Activated CD8-positive, alpha-beta T cell treated with anti-CD3 and anti-CD28 coated beads, Interleukin-2, amount 10 ng/mL, durations not matched to agents 7 days and 5 days (primary cell): ENCODE data around the gene TOM1. TPM values are rescaled to one million over a fixed set of nuclear protein-coding genes. Genes with fewer than 3 reads are reported as not detected.

Source experiments
- ATAC-seq: fragments of 150-1000 bp; cut with Tn5 transposase; one replicate; pipeline ENCODE4 v1.10.0; 2021; ENCODE audit warnings: moderate library complexity
- CTCF ChIA-PET: fragments of 350-600 bp; sonication (Branson Sonifier 250); formaldehyde crosslinking; loops from one replicate; lab custom pipeline; 2021; ENCODE audit warnings: antibody characterized with exemption; lab: Charles Lee
- POLR2A ChIA-PET: fragments of 350-600 bp; sonication (Branson Sonifier 250); formaldehyde crosslinking; loops from one replicate; lab custom pipeline; 2021; ENCODE audit warnings: antibody characterized with exemption; lab: Charles Lee
- DNase-seq: peaks from one replicate; pipeline ENCODE4 v3.0.0-alpha.2; 2020
- H3K27ac Mint-ChIP-seq: one replicate; pipeline ENCODE4 v1.8.0; 2021; ENCODE audit warnings: mild to moderate bottlenecking, mixed read lengths
- H3K27me3 Mint-ChIP-seq: one replicate; pipeline ENCODE4 v1.8.0; 2021; ENCODE audit warnings: low read depth, mixed read lengths
- H3K36me3 Mint-ChIP-seq: one replicate; pipeline ENCODE4 v1.8.0; 2021; ENCODE audit warnings: low read depth, mixed read lengths
- H3K4me1 Mint-ChIP-seq: one replicate; pipeline ENCODE4 v1.8.0; 2021; ENCODE audit warnings: low read depth, mixed read lengths
- H3K4me3 Mint-ChIP-seq: one replicate; pipeline ENCODE4 v1.8.0; 2021; ENCODE audit warnings: mild to moderate bottlenecking, mixed read lengths
- H3K9me3 Mint-ChIP-seq: one replicate; pipeline ENCODE4 v1.8.0; 2022; ENCODE audit warnings: mixed read lengths; ENCODE audit not compliant: insufficient read depth
- total RNA-seq, 2 experiments: library from RNA; stranded (reverse); gene quantifications; one replicate each; pipeline ENCODE4 v1.2.3, GENCODE V29; 2021

The TOM1 gene
- total RNA-seq, 2 experiments from 2014 or later, result 17.8 to 22.3 TPM

- Mint-ChIP-seq H3K4me1 (peaks cover 25% of the 10 kb centered on the region), H3K27me3 (no peaks in the 10 kb centered on the region), H3K9me3 (no peaks in the 10 kb centered on the region), H3K36me3 (peaks cover 44% of the 10 kb centered on the region), H3K4me3 (no peak overlapping the region), H3K27ac (no peak overlapping the region)
- no peak for ATAC-seq
- CTCF ChIA-PET, result no interaction called here
- no peak for DNase-seq
- POLR2A ChIA-PET, result no interaction called here
These were observed 24.1 kb upstream of the TOM1 start for GRCh38 chr22:35275580-35275979.

- POLR2A ChIA-PET, result no interaction called here
- Mint-ChIP-seq H3K27ac (no peak overlapping the region), H3K9me3 (no peaks in the 10 kb centered on the region), H3K36me3 (peaks cover 46% of the 10 kb centered on the region), H3K4me3 (no peak overlapping the region), H3K4me1 (peaks cover 27% of the 10 kb centered on the region), H3K27me3 (no peaks in the 10 kb centered on the region)
- CTCF ChIA-PET, result interaction anchor here (1.1 kb wide), 1 partner anchor 45 kb away, joined by 3 read pairs; no protein-coding TSS in a partner anchor
- DNase-seq (no peak), ATAC-seq (no peak)
These were observed 23.7 kb upstream of the TOM1 start for GRCh38 chr22:35276019-35276418.

- H3K9me3 Mint-ChIP-seq, result no peaks in the 10 kb centered on the region
- peaks cover 51% of the 10 kb centered on the region for H3K36me3 Mint-ChIP-seq
- H3K27ac Mint-ChIP-seq, result no peak overlapping the region
- no peaks in the 10 kb centered on the region for H3K27me3 Mint-ChIP-seq
- ChIA-PET CTCF (no interaction called here), POLR2A (no interaction called here)
- H3K4me1 Mint-ChIP-seq, result peaks cover 5% of the 10 kb centered on the region
- ATAC-seq (no peak), DNase-seq (no peak)
- H3K4me3 Mint-ChIP-seq, result no peak overlapping the region
These were observed 11.6 kb upstream of the TOM1 start for GRCh38 chr22:35288116-35288515.

GRCh38 chr22:35292786-35293185 is 6.9 kb upstream of the TOM1 start:
- H3K4me1 Mint-ChIP-seq, result peaks cover 3% of the 10 kb centered on the region
- ATAC-seq (no peak), DNase-seq (no peak)
- no peaks in the 10 kb centered on the region for H3K27me3 Mint-ChIP-seq
- ChIA-PET CTCF (no interaction called here), POLR2A (no interaction called here)
- no peak overlapping the region for H3K4me3 Mint-ChIP-seq
- H3K27ac Mint-ChIP-seq, result no peak overlapping the region
- peaks cover 52% of the 10 kb centered on the region for H3K36me3 Mint-ChIP-seq
- no peaks in the 10 kb centered on the region for H3K9me3 Mint-ChIP-seq

GRCh38 chr22:35296051-35296450 is 3.6 kb upstream of the TOM1 start:
- ATAC-seq, result no peak
- H3K4me3 Mint-ChIP-seq, result no peak overlapping the region
- H3K27me3 Mint-ChIP-seq, result no peaks in the 10 kb centered on the region
- ChIA-PET CTCF (no interaction called here), POLR2A (no interaction called here)
- H3K9me3 Mint-ChIP-seq, result no peaks in the 10 kb centered on the region
- peaks cover 44% of the 10 kb centered on the region for H3K36me3 Mint-ChIP-seq
- H3K27ac Mint-ChIP-seq, result no peak overlapping the region
- H3K4me1 Mint-ChIP-seq, result peaks cover 16% of the 10 kb centered on the region
- no peak for DNase-seq

- H3K4me1 Mint-ChIP-seq, result peaks cover 23% of the 10 kb centered on the region
- no peaks in the 10 kb centered on the region for H3K27me3 Mint-ChIP-seq
These were observed 449 bp upstream of the TOM1 start for GRCh38 chr22:35299217-35299672.

GRCh38 chr22:35301372-35301874 is 1.7 kb downstream of the TOM1 start:
- Mint-ChIP-seq H3K4me1 (peaks cover 32% of the 10 kb centered on the region), H3K4me3 (no peak overlapping the region), H3K27ac (no peak overlapping the region), H3K36me3 (peaks cover 11% of the 10 kb centered on the region), H3K27me3 (no peaks in the 10 kb centered on the region), H3K9me3 (no peaks in the 10 kb centered on the region)
- DNase-seq (no peak), ATAC-seq (no peak)
- CTCF ChIA-PET, result no interaction called here
- POLR2A ChIA-PET, result no interaction called here

More at GRCh38 chr22:35299217-35299672, 449 bp upstream of the TOM1 start:
- Mint-ChIP-seq H3K9me3 (no peaks in the 10 kb centered on the region), H3K4me3 (peak overlapping the region; percentile 88), H3K36me3 (peaks cover 18% of the 10 kb centered on the region), H3K27ac (peak overlapping the region; percentile 93)
- ChIA-PET CTCF (interaction anchor here (0.9 to 1.3 kb wide), 5 partner anchors 12 to 52 kb away, joined by 3 to 5 read pairs (median 3); no protein-coding TSS in a partner anchor), POLR2A (interaction anchor here (0.7 to 2.4 kb wide), 6 partner anchors 11 to 350 kb away, joined by 3 to 23 read pairs (median 4); partner anchors contain the start of gene HMGXB4)
- DNase-seq (no peak), ATAC-seq (peak; percentile 41)

GRCh38 chr22:35303029-35303624 is 3.4 kb downstream of the TOM1 start:
- H3K36me3 Mint-ChIP-seq, result peaks cover 6% of the 10 kb centered on the region
- POLR2A ChIA-PET, result interaction anchor here (2.9 kb wide), 1 partner anchor 46 kb away, joined by 8 read pairs; the partner anchor contains the start of gene HMGXB4
- H3K9me3 Mint-ChIP-seq, result no peaks in the 10 kb centered on the region
- DNase-seq, result no peak
- CTCF ChIA-PET, result interaction anchor here (0.8 kb wide), 1 partner anchor 21 kb away, joined by 4 read pairs; no protein-coding TSS in a partner anchor
- H3K4me1 Mint-ChIP-seq, result peaks cover 45% of the 10 kb centered on the region
- H3K27me3 Mint-ChIP-seq, result no peaks in the 10 kb centered on the region
- H3K27ac Mint-ChIP-seq, result no peak overlapping the region
- H3K4me3 Mint-ChIP-seq, result no peak overlapping the region
- ATAC-seq, result no peak

- Mint-ChIP-seq H3K4me1 (peaks cover 61% of the 10 kb centered on the region), H3K27me3 (no peaks in the 10 kb centered on the region)
- POLR2A ChIA-PET, result interaction anchor here (0.7 to 2.9 kb wide), 4 partner anchors 23 to 343 kb away, joined by 3 to 8 read pairs (median 4); partner anchors contain the start of genes APOL6 and HMGXB4
These were observed 5.9 kb downstream of the TOM1 start for GRCh38 chr22:35305525-35306070.

GRCh38 chr22:35306350-35306967 is 6.8 kb downstream of the TOM1 start:
- CTCF ChIA-PET, result interaction anchor here (1.2 to 1.3 kb wide), 2 partner anchors 22 to 31 kb away, joined by 3 read pairs; no protein-coding TSS in a partner anchor
- no peak for DNase-seq
- no peak overlapping the region for H3K4me3 Mint-ChIP-seq
- no peaks in the 10 kb centered on the region for H3K9me3 Mint-ChIP-seq
- peaks cover 62% of the 10 kb centered on the region for H3K4me1 Mint-ChIP-seq
- H3K36me3 Mint-ChIP-seq, result peaks cover 3% of the 10 kb centered on the region
- no peak for ATAC-seq
- H3K27me3 Mint-ChIP-seq, result no peaks in the 10 kb centered on the region
- POLR2A ChIA-PET, result interaction anchor here (0.7 to 1.6 kb wide), 4 partner anchors 22 to 342 kb away, joined by 3 to 5 read pairs (median 4); partner anchors contain the start of gene APOL6
- no peak overlapping the region for H3K27ac Mint-ChIP-seq

More at GRCh38 chr22:35305525-35306070, 5.9 kb downstream of the TOM1 start:
- H3K36me3 Mint-ChIP-seq, result peaks cover 3% of the 10 kb centered on the region
- no peak for DNase-seq
- no peak for ATAC-seq
- H3K4me3 Mint-ChIP-seq, result no peak overlapping the region
- CTCF ChIA-PET, result interaction anchor here (1.3 kb wide), 1 partner anchor 23 kb away, joined by 3 read pairs; no protein-coding TSS in a partner anchor
- no peaks in the 10 kb centered on the region for H3K9me3 Mint-ChIP-seq
- H3K27ac Mint-ChIP-seq, result no peak overlapping the region

- no peak overlapping the region for H3K4me3 Mint-ChIP-seq
- POLR2A ChIA-PET, result interaction anchor here (1.6 kb wide), 1 partner anchor 341 kb away, joined by 5 read pairs; the partner anchor contains the start of gene APOL6
- no peak for ATAC-seq
These were observed 7.7 kb downstream of the TOM1 start for GRCh38 chr22:35307372-35307771.

More at GRCh38 chr22:35307372-35307771, 7.7 kb downstream of the TOM1 start:
- H3K36me3 Mint-ChIP-seq, result peaks cover 3% of the 10 kb centered on the region
- no peaks in the 10 kb centered on the region for H3K27me3 Mint-ChIP-seq
- CTCF ChIA-PET, result interaction anchor here (1.2 kb wide), 1 partner anchor 30 kb away, joined by 3 read pairs; no protein-coding TSS in a partner anchor
- no peak for DNase-seq
- no peaks in the 10 kb centered on the region for H3K9me3 Mint-ChIP-seq
- H3K4me1 Mint-ChIP-seq, result peaks cover 63% of the 10 kb centered on the region
- H3K27ac Mint-ChIP-seq, result no peak overlapping the region
